Sigmoid colon (tissue), 4 donors: ENCODE results near the gene HCN4.

ENCODE experiments used
- EP300 ChIP-seq, 4 donors: sonication (generic); formaldehyde crosslinking; IDR thresholded peaks; one replicate each; pipeline ENCODE4 v1.6.1; 2017; ENCODE audit warnings: antibody characterized with exemption in 4 of 4
- POLR2A ChIP-seq, 2 donors: fragments of 450-650 bp; IDR thresholded peaks; one replicate each; pipeline ENCODE4 v1.6.1; 2016; ENCODE audit warnings: antibody characterized with exemption in 2 of 2, mild to moderate bottlenecking in 2 of 2, moderate library complexity in 2 of 2
- POLR2AphosphoS5 ChIP-seq, 4 donors: sonication (generic); formaldehyde crosslinking; IDR thresholded peaks; one replicate each; pipeline ENCODE4 v1.6.1; 2017; ENCODE audit warnings: antibody characterized with exemption in 4 of 4
- TF ChIP-seq, protein P1 (sequence below), 4 experiments: fragments of 450-650 bp in 3 of 4; fragments of 200-600 bp in 1 of 4; IDR thresholded peaks; one replicate each; pipeline ENCODE4 v1.5.1; 2016 to 2019; ENCODE audit warnings: antibody characterized with exemption in 4 of 4, mild to moderate bottlenecking in 3 of 4, moderate library complexity in 2 of 4

DNA sequence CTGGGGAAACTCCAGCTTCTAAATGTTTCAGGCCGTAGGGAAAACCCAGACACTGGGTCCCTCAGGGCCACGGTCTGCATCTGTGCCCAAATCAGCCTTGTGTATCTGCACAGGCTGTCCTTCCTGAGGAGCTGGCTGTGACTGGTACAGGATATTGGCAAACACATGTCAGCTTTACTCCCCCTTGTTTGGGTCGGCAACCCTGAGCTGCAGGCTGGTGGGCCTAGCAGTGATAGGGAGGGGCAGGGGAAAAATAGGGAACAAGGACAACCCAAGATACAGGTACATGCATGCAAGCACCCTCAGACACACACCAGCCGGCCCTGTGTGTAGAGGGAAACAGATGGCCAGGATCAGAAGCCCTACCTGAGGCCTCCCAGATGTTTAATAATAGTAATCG, 28.7 kb upstream of the HCN4 start:
- TF ChIP-seq EP300 (IDR thresholded peaks at IDR 0.05) (no peak), POLR2AphosphoS5 (IDR thresholded peaks at IDR 0.05) (no peak), POLR2A (IDR thresholded peaks at IDR 0.05) (no peak)
- TF ChIP-seq, protein P1, sequence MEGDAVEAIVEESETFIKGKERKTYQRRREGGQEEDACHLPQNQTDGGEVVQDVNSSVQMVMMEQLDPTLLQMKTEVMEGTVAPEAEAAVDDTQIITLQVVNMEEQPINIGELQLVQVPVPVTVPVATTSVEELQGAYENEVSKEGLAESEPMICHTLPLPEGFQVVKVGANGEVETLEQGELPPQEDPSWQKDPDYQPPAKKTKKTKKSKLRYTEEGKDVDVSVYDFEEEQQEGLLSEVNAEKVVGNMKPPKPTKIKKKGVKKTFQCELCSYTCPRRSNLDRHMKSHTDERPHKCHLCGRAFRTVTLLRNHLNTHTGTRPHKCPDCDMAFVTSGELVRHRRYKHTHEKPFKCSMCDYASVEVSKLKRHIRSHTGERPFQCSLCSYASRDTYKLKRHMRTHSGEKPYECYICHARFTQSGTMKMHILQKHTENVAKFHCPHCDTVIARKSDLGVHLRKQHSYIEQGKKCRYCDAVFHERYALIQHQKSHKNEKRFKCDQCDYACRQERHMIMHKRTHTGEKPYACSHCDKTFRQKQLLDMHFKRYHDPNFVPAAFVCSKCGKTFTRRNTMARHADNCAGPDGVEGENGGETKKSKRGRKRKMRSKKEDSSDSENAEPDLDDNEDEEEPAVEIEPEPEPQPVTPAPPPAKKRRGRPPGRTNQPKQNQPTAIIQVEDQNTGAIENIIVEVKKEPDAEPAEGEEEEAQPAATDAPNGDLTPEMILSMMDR (IDR thresholded peaks at IDR 0.05): no peak
